ENCODE data around the gene LYPLAL1.

The LYPLAL1 gene

GRCh38 chr1:219257751-219258150 is 84.1 kb downstream of the LYPLAL1 start:
- H3K4me3 ChIP-seq (ENCODE audit: low read depth, low read length): no peak overlapping the region
- TF ChIP-seq, protein P1, sequence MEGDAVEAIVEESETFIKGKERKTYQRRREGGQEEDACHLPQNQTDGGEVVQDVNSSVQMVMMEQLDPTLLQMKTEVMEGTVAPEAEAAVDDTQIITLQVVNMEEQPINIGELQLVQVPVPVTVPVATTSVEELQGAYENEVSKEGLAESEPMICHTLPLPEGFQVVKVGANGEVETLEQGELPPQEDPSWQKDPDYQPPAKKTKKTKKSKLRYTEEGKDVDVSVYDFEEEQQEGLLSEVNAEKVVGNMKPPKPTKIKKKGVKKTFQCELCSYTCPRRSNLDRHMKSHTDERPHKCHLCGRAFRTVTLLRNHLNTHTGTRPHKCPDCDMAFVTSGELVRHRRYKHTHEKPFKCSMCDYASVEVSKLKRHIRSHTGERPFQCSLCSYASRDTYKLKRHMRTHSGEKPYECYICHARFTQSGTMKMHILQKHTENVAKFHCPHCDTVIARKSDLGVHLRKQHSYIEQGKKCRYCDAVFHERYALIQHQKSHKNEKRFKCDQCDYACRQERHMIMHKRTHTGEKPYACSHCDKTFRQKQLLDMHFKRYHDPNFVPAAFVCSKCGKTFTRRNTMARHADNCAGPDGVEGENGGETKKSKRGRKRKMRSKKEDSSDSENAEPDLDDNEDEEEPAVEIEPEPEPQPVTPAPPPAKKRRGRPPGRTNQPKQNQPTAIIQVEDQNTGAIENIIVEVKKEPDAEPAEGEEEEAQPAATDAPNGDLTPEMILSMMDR (IDR thresholded peaks at IDR 0.05; ENCODE audit: low read depth, low read length): no peak

GRCh38 chr1:219261454-219261853 is 87.8 kb downstream of the LYPLAL1 start:
- TF ChIP-seq, protein P1 (IDR thresholded peaks at IDR 0.05; ENCODE audit: low read depth, low read length): no peak

More at GRCh38 chr1:219261454-219261853, 87.8 kb downstream of the LYPLAL1 start:
- no peak overlapping the region for H3K4me3 ChIP-seq (ENCODE audit: low read depth, low read length)
